ENCODE measurements around the gene DAPK1.

The DAPK1 gene

GRCh38 chr9:87609002-87609401 is 111.3 kb downstream of the DAPK1 start:
- Histone ChIP-seq H3K4me1 (ENCODE audit: low read length) (no peaks in the 10 kb centered on the region), H3K9me3 (replicated peaks; ENCODE audit: insufficient read depth, low read length) (no peaks in the 10 kb centered on the region), H3K4me2 (ENCODE audit: low read depth, low read length) (no peak overlapping the region)

GRCh38 chr9:87609486-87609885 is 111.8 kb downstream of the DAPK1 start:
- peaks cover 3% of the 10 kb centered on the region; the same call in 1 of the 2 replicates for H3K79me2 ChIP-seq (ENCODE audit: low read length)
- H3K27me3 ChIP-seq (replicated peaks; ENCODE audit: insufficient read depth, low read length), result no peaks in the 10 kb centered on the region
- no peak overlapping the region for H3K9ac ChIP-seq (ENCODE audit: low read length)
- no peak overlapping the region for H3K4me3 ChIP-seq (ENCODE audit: low read length)
- H2AFZ ChIP-seq (ENCODE audit: low read length), result no peak overlapping the region
- no peak for DNase-seq
- no peak overlapping the region for H3K4me2 ChIP-seq (ENCODE audit: low read depth, low read length)
- no peaks in the 10 kb centered on the region for H3F3A ChIP-seq (ENCODE audit: insufficient read depth, low read length)
- H3K9me2 ChIP-seq (replicated peaks; ENCODE audit: insufficient read depth, low read length), result no peaks in the 10 kb centered on the region
- no peaks in the 10 kb centered on the region for H4K20me1 ChIP-seq (ENCODE audit: insufficient read depth, low read length)
- H3K27ac ChIP-seq (ENCODE audit: low read length), result no peak overlapping the region
- no peaks in the 10 kb centered on the region for H3K9me3 ChIP-seq (replicated peaks; ENCODE audit: insufficient read depth, low read length)
- TF ChIP-seq CTCF (IDR thresholded peaks at IDR 0.05; ENCODE audit: low read length) (no peak), EZH2 (optimal IDR thresholded peaks at IDR 0.05; ENCODE audit: low read depth, low read length) (no peak), EZH2phosphoT487 (IDR thresholded peaks at IDR 0.05; ENCODE audit: low read length) (no peak)
- no peaks in the 10 kb centered on the region for H3K36me3 ChIP-seq (replicated peaks; ENCODE audit: insufficient read depth, low read length)
- H3K4me1 ChIP-seq (ENCODE audit: low read length), result no peaks in the 10 kb centered on the region

More at GRCh38 chr9:87609002-87609401, 111.3 kb downstream of the DAPK1 start:
- Histone ChIP-seq H3F3A (ENCODE audit: insufficient read depth, low read length) (no peaks in the 10 kb centered on the region), H4K20me1 (ENCODE audit: insufficient read depth, low read length) (no peaks in the 10 kb centered on the region), H3K27ac (ENCODE audit: low read length) (no peak overlapping the region), H3K27me3 (replicated peaks; ENCODE audit: insufficient read depth, low read length) (no peaks in the 10 kb centered on the region), H3K4me3 (ENCODE audit: low read length) (no peak overlapping the region), H3K36me3 (replicated peaks; ENCODE audit: insufficient read depth, low read length) (no peaks in the 10 kb centered on the region), H2AFZ (ENCODE audit: low read length) (no peak overlapping the region), H3K79me2 (ENCODE audit: low read length) (peaks cover 3% of the 10 kb centered on the region; the same call in 1 of the 2 replicates), H3K9ac (ENCODE audit: low read length) (no peak overlapping the region), H3K9me2 (replicated peaks; ENCODE audit: insufficient read depth, low read length) (no peaks in the 10 kb centered on the region)
- DNase-seq, result no peak
- TF ChIP-seq CTCF (IDR thresholded peaks at IDR 0.05; ENCODE audit: low read length) (no peak), EZH2phosphoT487 (IDR thresholded peaks at IDR 0.05; ENCODE audit: low read length) (no peak), EZH2 (optimal IDR thresholded peaks at IDR 0.05; ENCODE audit: low read depth, low read length) (no peak)

GRCh38 chr9:87610200-87611155 is 112.8 kb downstream of the DAPK1 start:
- no peaks in the 10 kb centered on the region for H3K9me2 ChIP-seq (replicated peaks; ENCODE audit: insufficient read depth, low read length)
- no peak overlapping the region for H3K4me3 ChIP-seq (ENCODE audit: low read length)
- no peak overlapping the region for H3K27ac ChIP-seq (ENCODE audit: low read length)
- H3K27me3 ChIP-seq (replicated peaks; ENCODE audit: insufficient read depth, low read length), result no peaks in the 10 kb centered on the region
- H3K9ac ChIP-seq (ENCODE audit: low read length), result no peak overlapping the region
- H3F3A ChIP-seq (ENCODE audit: insufficient read depth, low read length), result no peaks in the 10 kb centered on the region
- H3K79me2 ChIP-seq (ENCODE audit: low read length), result peaks cover 7% of the 10 kb centered on the region; the same call in 1 of the 2 replicates
- DNase-seq, result no peak
- no peak overlapping the region for H2AFZ ChIP-seq (ENCODE audit: low read length)
- H4K20me1 ChIP-seq (ENCODE audit: insufficient read depth, low read length), result no peaks in the 10 kb centered on the region
- no peaks in the 10 kb centered on the region for H3K36me3 ChIP-seq (replicated peaks; ENCODE audit: insufficient read depth, low read length)
- H3K4me2 ChIP-seq (ENCODE audit: low read depth, low read length), result no peak overlapping the region
- TF ChIP-seq EZH2phosphoT487 (IDR thresholded peaks at IDR 0.05; ENCODE audit: low read length), result no peak
- TF ChIP-seq CTCF (IDR thresholded peaks at IDR 0.05; ENCODE audit: low read length), result no peak
- TF ChIP-seq EZH2 (optimal IDR thresholded peaks at IDR 0.05; ENCODE audit: low read depth, low read length), result no peak
- H3K9me3 ChIP-seq (replicated peaks; ENCODE audit: insufficient read depth, low read length), result no peaks in the 10 kb centered on the region
- H3K4me1 ChIP-seq (ENCODE audit: low read length), result no peaks in the 10 kb centered on the region
